HCT116 (cell line): Measurements from ENCODE around the gene SAMD4A. TPM values are rescaled to one million over a fixed set of nuclear protein-coding genes. Genes with fewer than 3 reads are reported as not detected.

Experiments used
- ATAC-seq: fragments of 200-7000 bp; cut with Tn5 transposase; 2 replicates; pipeline ENCODE4 v1.9.1; 2020; ENCODE audit warnings: mild to moderate bottlenecking, moderate library complexity
- BruUV-seq: library from RNA; stranded (reverse); fragments of 400-500 nt; replicated peaks from 2 replicates; lab custom pipeline; 2021; lab: Mats Ljungman, UMichigan
- CTCF ChIA-PET: fragments of 300-600 bp; sonication (Branson Sonifier 250); formaldehyde crosslinking; loops from one replicate; lab custom pipeline; 2021; ENCODE audit warnings: antibody characterized with exemption; lab: Charles Lee
- POLR2A ChIA-PET: fragments of 300-600, 350-600 bp; sonication (Branson Sonifier 250); formaldehyde crosslinking; loops from one replicate; lab custom pipeline; 2021; ENCODE audit warnings: antibody characterized with exemption; lab: Charles Lee
- RAD21 ChIA-PET, 2 experiments: fragments of 300-600 bp; sonication (Branson Sonifier 250); formaldehyde crosslinking; loops; one replicate each; lab custom pipeline; 2023; ENCODE audit warnings: low total read pairs in 2 of 2; ENCODE audit not compliant: uncharacterized antibody in 2 of 2, unreplicated experiment in 2 of 2, low non-redundant PET in 1 of 2; lab: Charles Lee
- DNase-seq: peaks from one replicate; pipeline ENCODE4 v3.0.0-alpha.2; 2010; ENCODE audit warnings: low read depth, low spot score
- H2AFZ ChIP-seq: fragments of 200-600 bp; shearing (Covaris generic), sonication (generic); 2 replicates; pipeline ENCODE4 v1.6.1; 2017; ENCODE audit warnings: low read depth, mixed run types, mixed read lengths, antibody characterized with exemption, low read length; ENCODE audit not compliant: poor library complexity, severe bottlenecking
- H3K27ac ChIP-seq: 2 replicates; pipeline ENCODE4 v1.5.1; 2012; ENCODE audit warnings: low read depth, low read length
- H3K27me3 ChIP-seq: fragments of 200-600 bp; sonication (generic); 2 replicates; pipeline ENCODE4 v1.6.1; 2016; ENCODE audit warnings: mixed run types, low read length, mixed read lengths; ENCODE audit not compliant: insufficient read depth
- H3K36me3 ChIP-seq, 2 experiments: fragments of 200-500 bp in 1 of 2; fragments of 200-600 bp in 1 of 2; sonication (Bioruptor generic) in 1 of 2; sonication (generic) in 1 of 2; 2 replicates each; pipeline versions ENCODE4 v1.5.1 to v1.6.1; 2014 to 2016; ENCODE audit warnings: low read length in 2 of 2, inconsistent platforms in 1 of 2, mixed read lengths in 1 of 2, mixed run types in 1 of 2; ENCODE audit not compliant: insufficient read depth in 2 of 2, control insufficient read depth in 1 of 2
- H3K4me1 ChIP-seq, 2 experiments: fragments of 200-600 bp in 1 of 2; sonication (generic) in 1 of 2; 2 replicates each; pipeline versions ENCODE4 v1.5.1 to v1.6.1; 2012 to 2017; ENCODE audit warnings: low read length in 2 of 2, inconsistent platforms in 1 of 2, mild to moderate bottlenecking in 1 of 2, mixed read lengths in 1 of 2, mixed run types in 1 of 2, moderate library complexity in 1 of 2; ENCODE audit not compliant: insufficient read depth in 2 of 2, control insufficient read depth in 1 of 2
- H3K4me2 ChIP-seq: fragments of 200-600 bp; sonication (generic); 2 replicates; pipeline ENCODE4 v1.6.1; 2017; ENCODE audit warnings: mixed run types, low read length, mixed read lengths
- H3K4me3 ChIP-seq, 2 experiments: fragments of 200-600 bp in 1 of 2; sonication (generic) in 1 of 2; replicated peaks in 1 of 2; 2 replicates each; pipeline ENCODE4 v1.5.1; 2011 to 2016; ENCODE audit warnings: low read length in 2 of 2, control low read depth in 1 of 2, low read depth in 1 of 2, mild to moderate bottlenecking in 1 of 2, mixed read lengths in 1 of 2, mixed run types in 1 of 2
- H3K79me2 ChIP-seq: fragments of 200-600 bp; sonication (generic); 2 replicates; pipeline ENCODE4 v1.6.1; 2017; ENCODE audit warnings: mild to moderate bottlenecking, mixed run types, low read length, moderate library complexity, mixed read lengths; ENCODE audit not compliant: insufficient read depth
- H3K9ac ChIP-seq: fragments of 200-600 bp; sonication (generic); 2 replicates; pipeline ENCODE4 v1.6.1; 2016; ENCODE audit warnings: low read length, mixed read lengths
- H3K9me2 ChIP-seq: fragments of 200-600 bp; sonication (generic), shearing (Covaris generic); 2 replicates; pipeline ENCODE4 v1.6.1; 2017; ENCODE audit warnings: mixed run types, mild to moderate bottlenecking, moderate library complexity; ENCODE audit not compliant: insufficient read depth
- H3K9me3 ChIP-seq, 2 experiments: fragments of 200-500 bp in 1 of 2; fragments of 200-600 bp in 1 of 2; sonication (Bioruptor generic) in 1 of 2; sonication (generic) in 1 of 2; 2 replicates each; pipeline ENCODE4 v1.6.1; 2014 to 2017; ENCODE audit warnings: low read length in 2 of 2, mixed read lengths in 2 of 2, inconsistent platforms in 1 of 2, low read depth in 1 of 2, mild to moderate bottlenecking in 1 of 2, mixed run types in 1 of 2, moderate library complexity in 1 of 2; ENCODE audit not compliant: control insufficient read depth in 1 of 2, insufficient read depth in 1 of 2
- H4K20me1 ChIP-seq: fragments of 200-600 bp; sonication (generic), shearing (Covaris generic); 2 replicates; pipeline ENCODE4 v1.6.1; 2017; ENCODE audit warnings: mixed run types, mild to moderate bottlenecking, moderate library complexity; ENCODE audit not compliant: insufficient read depth
- EGR1 ChIP-seq: IDR thresholded peaks from 2 replicates; pipeline ENCODE4 v1.6.1; 2012; ENCODE audit warnings: low read depth
- EZH2 ChIP-seq: fragments of 200-600 bp; sonication (generic); IDR thresholded peaks from 2 replicates; pipeline ENCODE4 v1.6.1; 2017; ENCODE audit warnings: antibody characterized with exemption, mixed run types
- EZH2phosphoT487 ChIP-seq: fragments of 200-600 bp; IDR thresholded peaks from 2 replicates; pipeline ENCODE4 v1.6.1; 2018; ENCODE audit warnings: antibody characterized with exemption, borderline replicate concordance
- POLR2A ChIP-seq: IDR thresholded peaks from 2 replicates; pipeline ENCODE4 v1.7.0; 2011; ENCODE audit warnings: borderline replicate concordance; ENCODE audit not compliant: insufficient read depth, insufficient read length; ENCODE audit errors: extremely low read depth
- POLR2AphosphoS5 ChIP-seq: IDR thresholded peaks from 2 replicates; pipeline ENCODE4 v1.6.1; 2011; ENCODE audit warnings: mild to moderate bottlenecking, low read depth, low read length, moderate library complexity
- SIN3A ChIP-seq: IDR thresholded peaks from 2 replicates; pipeline ENCODE4 v1.6.1; 2012; ENCODE audit warnings: low read depth
- ZFX ChIP-seq: fragments of 450-650 bp; IDR thresholded peaks from 2 replicates; pipeline ENCODE4 v1.6.1; 2017
- ZNF274 ChIP-seq: fragments of 200-500 bp; sonication (Bioruptor generic); IDR thresholded peaks from 2 replicates; pipeline ENCODE4 v1.6.1; 2014; ENCODE audit warnings: mild to moderate bottlenecking, low read depth, low read length, inconsistent platforms
- intact Hi-C: fragments of 100-400 bp; cut with micrococcal nuclease; formaldehyde crosslinking; loops from 2 replicates; pipeline ENCODE4 v1.10.0; 2022
- total RNA-seq: library from RNA; stranded (reverse); gene quantifications from one replicate; pipeline ENCODE4 v1.2.1, GENCODE V29; 2021; ENCODE audit not compliant: unreplicated experiment
- TF ChIP-seq, protein P1 (sequence below), 3 experiments: fragments of 200-600 bp in 1 of 3; sonication (generic) in 1 of 3; IDR thresholded peaks in 2 of 3; conservative IDR thresholded peaks in 1 of 3; 2 replicates each; pipeline ENCODE4 v1.5.1; 2012 to 2017; ENCODE audit warnings: low read depth in 2 of 3, low read length in 2 of 3, antibody characterized with exemption in 1 of 3, borderline replicate concordance in 1 of 3, control low read depth in 1 of 3, mild to moderate bottlenecking in 1 of 3, mixed read lengths in 1 of 3, mixed run types in 1 of 3, moderate library complexity in 1 of 3; ENCODE audit not compliant: insufficient read depth in 1 of 3

The SAMD4A gene
- total RNA-seq, 1 experiment from 2014 or later = 9.0 TPM

DNA sequence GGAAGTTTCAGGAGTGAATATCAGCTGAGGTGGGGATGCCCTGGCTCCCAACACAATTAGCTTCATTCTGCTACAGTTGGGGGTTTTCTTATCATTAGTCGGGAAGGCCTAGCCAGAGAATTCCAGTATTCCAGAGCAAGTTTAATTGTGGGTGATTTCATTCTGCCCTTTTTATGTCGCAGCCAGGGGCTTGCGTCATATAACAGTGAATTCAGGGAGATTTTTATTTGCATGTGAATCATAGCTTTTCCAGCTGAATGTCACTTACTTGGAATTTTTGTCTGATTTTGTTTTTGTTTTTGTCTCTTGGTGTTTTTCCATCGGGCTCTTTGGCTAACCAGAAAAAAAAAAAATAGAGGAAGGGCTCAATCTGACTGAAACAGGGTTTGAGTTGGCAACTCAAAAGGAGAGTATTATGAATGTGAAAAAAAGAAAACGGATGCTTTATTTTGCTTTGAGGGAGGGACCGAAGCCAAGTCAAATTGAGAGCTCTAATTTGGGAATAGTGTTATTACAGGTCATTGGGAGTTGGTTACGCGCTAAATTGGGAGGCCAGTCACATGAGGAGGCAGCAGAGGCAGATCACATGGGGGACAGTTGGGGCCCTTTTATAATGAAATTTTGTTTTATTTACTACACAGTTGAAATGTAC, 119.4 kb downstream of the SAMD4A start:
- Histone ChIP-seq H3K9ac (no peak overlapping the region), H3K4me2 (no peak overlapping the region), H3K79me2 (no peaks in the 10 kb centered on the region), H3K9me3 (no peaks in the 10 kb centered on the region), H3K4me1 (peaks cover 4% of the 10 kb centered on the region in 2 experiments; a peak in 3 of 4 replicates), H3K9me2 (no peaks in the 10 kb centered on the region), H3K4me3 (no peak overlapping the region), H3K27ac (no peak overlapping the region), H4K20me1 (no peaks in the 10 kb centered on the region), H3K36me3 (no peaks in the 10 kb centered on the region), H3K27me3 (no peaks in the 10 kb centered on the region)
- DNase-seq (no peak), ATAC-seq (no peak)
- BruUV-seq = no TSS peak
- RAD21 ChIA-PET = no interaction called here
- POLR2A ChIA-PET = no interaction called here
- CTCF ChIA-PET = no interaction called here
- TF ChIP-seq EZH2 (no peak), SIN3A (no peak), POLR2AphosphoS5 (no peak), ZNF274 (no peak), EGR1 (no peak), EZH2phosphoT487 (no peak), POLR2A (no peak), ZFX (no peak)
- TF ChIP-seq, protein P1, sequence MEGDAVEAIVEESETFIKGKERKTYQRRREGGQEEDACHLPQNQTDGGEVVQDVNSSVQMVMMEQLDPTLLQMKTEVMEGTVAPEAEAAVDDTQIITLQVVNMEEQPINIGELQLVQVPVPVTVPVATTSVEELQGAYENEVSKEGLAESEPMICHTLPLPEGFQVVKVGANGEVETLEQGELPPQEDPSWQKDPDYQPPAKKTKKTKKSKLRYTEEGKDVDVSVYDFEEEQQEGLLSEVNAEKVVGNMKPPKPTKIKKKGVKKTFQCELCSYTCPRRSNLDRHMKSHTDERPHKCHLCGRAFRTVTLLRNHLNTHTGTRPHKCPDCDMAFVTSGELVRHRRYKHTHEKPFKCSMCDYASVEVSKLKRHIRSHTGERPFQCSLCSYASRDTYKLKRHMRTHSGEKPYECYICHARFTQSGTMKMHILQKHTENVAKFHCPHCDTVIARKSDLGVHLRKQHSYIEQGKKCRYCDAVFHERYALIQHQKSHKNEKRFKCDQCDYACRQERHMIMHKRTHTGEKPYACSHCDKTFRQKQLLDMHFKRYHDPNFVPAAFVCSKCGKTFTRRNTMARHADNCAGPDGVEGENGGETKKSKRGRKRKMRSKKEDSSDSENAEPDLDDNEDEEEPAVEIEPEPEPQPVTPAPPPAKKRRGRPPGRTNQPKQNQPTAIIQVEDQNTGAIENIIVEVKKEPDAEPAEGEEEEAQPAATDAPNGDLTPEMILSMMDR (IDR thresholded peaks at IDR 0.05 in 2 of 3, conservative IDR thresholded peaks at IDR 0.05 in 1 of 3; ENCODE audit: borderline replicate concordance in 1 of 3, insufficient read depth in 1 of 3, low read depth in 2 of 3, low read length in 2 of 3) = no peak
- TF ChIP-seq, all 23 proteins: peak for 0
- H2AFZ ChIP-seq = no peak overlapping the region
- intact Hi-C loops = no loop called here
